Lung (tissue), 12 donors: Measurements from ENCODE around the gene KDM6B. TPM values are rescaled to one million over a fixed set of nuclear protein-coding genes. Genes with fewer than 3 reads are reported as not detected.
A peak's percentile ranks its signal among the peaks of the same experiment; 100 is the strongest.

Source experiments
- ATAC-seq: fragments of 200-7000 bp; cut with Tn5 transposase; one replicate; pipeline ENCODE4 v1.9.1; 2020; ENCODE audit warnings: moderate number of reproducible peaks; ENCODE audit not compliant: insufficient read depth, low FRiP score
- DNase-seq, 3 donors: peaks; one replicate each; pipeline ENCODE4 v3.0.0-alpha.2; 2013 to 2017
- H3K27ac ChIP-seq, 2 donors: one replicate each; pipeline ENCODE4 v1.5.1; 2013; ENCODE audit warnings: mild to moderate bottlenecking in 2 of 2, moderate library complexity in 2 of 2, control low read depth in 1 of 2, inconsistent platforms in 1 of 2, low read depth in 1 of 2, low read length in 1 of 2
- H3K27me3 ChIP-seq, 3 donors: one replicate each; pipeline ENCODE4 v1.5.1; 2013; ENCODE audit warnings: low read length in 2 of 3; ENCODE audit not compliant: control insufficient read depth in 3 of 3, insufficient read depth in 3 of 3
- H3K36me3 ChIP-seq, 4 donors: one replicate each; pipeline ENCODE4 v1.5.1; 2013; ENCODE audit warnings: low read length in 4 of 4, mild to moderate bottlenecking in 1 of 4, moderate library complexity in 1 of 4; ENCODE audit not compliant: control insufficient read depth in 4 of 4, insufficient read depth in 4 of 4
- H3K4me1 ChIP-seq, 5 donors: one replicate each; pipeline ENCODE4 v1.5.1; 2013; ENCODE audit warnings: low read length in 5 of 5, mild to moderate bottlenecking in 2 of 5, moderate library complexity in 1 of 5; ENCODE audit not compliant: control insufficient read depth in 5 of 5, insufficient read depth in 5 of 5
- H3K4me3 ChIP-seq: one replicate; pipeline ENCODE4 v1.5.1; 2013; ENCODE audit warnings: mild to moderate bottlenecking, control low read depth, moderate library complexity
- H3K9ac ChIP-seq, 2 donors: one replicate each; pipeline ENCODE4 v1.5.1; 2013; ENCODE audit warnings: low read length in 2 of 2, control low read depth in 1 of 2; ENCODE audit not compliant: insufficient read depth in 1 of 2
- H3K9me3 ChIP-seq, 4 donors: one replicate each; pipeline ENCODE4 v1.5.1; 2013; ENCODE audit warnings: low read length in 3 of 4, mild to moderate bottlenecking in 1 of 4, moderate library complexity in 1 of 4; ENCODE audit not compliant: control insufficient read depth in 4 of 4, insufficient read depth in 3 of 4
- WGBS, 2 donors: extraction: QIAGEN DNeasy Blood & Tissue Kit; methylation state at CpG; one replicate each; pipeline ENCODE4 v1.1.7; 2013; 5-methylcytosine and 5-hydroxymethylcytosine counted together
- polyA plus RNA-seq, 2 donors: library from polyadenylated mRNA; stranded (reverse); fragments of 200-250 nt; gene quantifications; one replicate each; pipeline ENCODE4 v1.2.1, GENCODE V29; 2013
- total RNA-seq, 2 donors: library from RNA; depleted of rRNA in 1 of 2; stranded (reverse); fragments of >200 nt in 1 of 2; gene quantifications; one replicate each; pipeline ENCODE4 v1.2.1, GENCODE V29; 2014 to 2021
- TF ChIP-seq, protein P1 (sequence below): IDR thresholded peaks from 2 replicates; pipeline ENCODE4 v1.5.1; 2012; ENCODE audit warnings: mild to moderate bottlenecking; ENCODE audit errors: control extremely low read depth, extremely low read depth
- donor health status: control.
- donor health status: control.
- donor health status: Bipolar disorder and iron deficiency.
- donor health status: healthy.
- donor health status: DM: yes; HTN: yes; CAD: no.

KDM6B gene
- total and polyA plus RNA-seq, 4 donors: 21.0 to 52.9 (median 34.5) TPM

DNA sequence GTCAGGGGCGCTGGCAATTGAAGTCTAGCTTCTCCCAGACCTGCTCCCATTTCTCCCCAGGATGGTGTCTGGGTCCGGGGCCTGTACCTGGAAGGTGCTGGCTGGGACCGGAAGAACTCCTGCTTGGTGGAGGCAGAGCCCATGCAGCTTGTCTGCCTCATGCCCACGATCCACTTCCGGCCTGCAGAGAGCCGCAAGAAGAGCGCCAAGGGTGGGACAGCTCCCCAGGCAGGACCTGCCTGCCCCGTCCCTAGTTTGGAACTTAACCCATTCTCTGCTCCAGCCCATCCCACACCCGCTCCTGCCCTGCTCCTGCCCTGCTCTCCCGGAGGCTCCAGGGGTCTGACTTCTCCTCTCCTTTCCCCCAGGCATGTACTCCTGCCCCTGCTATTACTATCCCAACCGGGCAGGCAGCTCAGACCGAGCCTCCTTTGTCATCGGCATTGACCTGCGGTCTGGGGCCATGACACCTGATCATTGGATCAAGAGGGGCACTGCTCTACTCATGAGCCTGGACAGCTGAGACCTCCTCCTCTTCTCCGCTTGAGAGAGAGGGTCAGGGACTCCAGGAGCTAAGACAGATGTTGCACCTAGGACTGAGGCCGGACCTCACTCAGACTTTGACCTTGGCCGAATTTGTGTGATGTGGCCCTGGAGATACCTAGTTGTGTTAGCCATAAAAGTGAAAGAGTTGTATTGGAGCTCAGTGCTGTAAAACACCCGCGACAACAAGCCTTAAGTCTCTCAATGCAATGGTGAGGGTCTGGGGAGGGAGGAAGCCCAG lies 814 bp upstream of the KDM6B start:
- peaks cover 0 to 1% (median 0%) of the 10 kb centered on the region in 3 donors for H3K27me3 ChIP-seq
- WGBS, 2 donors: 49 to 62% methylated on average over 19 of the region's 19 CpGs
- ATAC-seq: no peak
- peaks cover 3 to 32% (median 7%) of the 10 kb centered on the region in 5 donors for H3K4me1 ChIP-seq
- H3K27ac ChIP-seq: peak overlapping the region; percentile 58 to 77
- H3K9ac ChIP-seq: no peak overlapping the region
- H3K9me3 ChIP-seq: no peaks in the 10 kb centered on the region
- DNase-seq: no peak
- no peaks in the 10 kb centered on the region for H3K36me3 ChIP-seq
- TF ChIP-seq, protein P1, sequence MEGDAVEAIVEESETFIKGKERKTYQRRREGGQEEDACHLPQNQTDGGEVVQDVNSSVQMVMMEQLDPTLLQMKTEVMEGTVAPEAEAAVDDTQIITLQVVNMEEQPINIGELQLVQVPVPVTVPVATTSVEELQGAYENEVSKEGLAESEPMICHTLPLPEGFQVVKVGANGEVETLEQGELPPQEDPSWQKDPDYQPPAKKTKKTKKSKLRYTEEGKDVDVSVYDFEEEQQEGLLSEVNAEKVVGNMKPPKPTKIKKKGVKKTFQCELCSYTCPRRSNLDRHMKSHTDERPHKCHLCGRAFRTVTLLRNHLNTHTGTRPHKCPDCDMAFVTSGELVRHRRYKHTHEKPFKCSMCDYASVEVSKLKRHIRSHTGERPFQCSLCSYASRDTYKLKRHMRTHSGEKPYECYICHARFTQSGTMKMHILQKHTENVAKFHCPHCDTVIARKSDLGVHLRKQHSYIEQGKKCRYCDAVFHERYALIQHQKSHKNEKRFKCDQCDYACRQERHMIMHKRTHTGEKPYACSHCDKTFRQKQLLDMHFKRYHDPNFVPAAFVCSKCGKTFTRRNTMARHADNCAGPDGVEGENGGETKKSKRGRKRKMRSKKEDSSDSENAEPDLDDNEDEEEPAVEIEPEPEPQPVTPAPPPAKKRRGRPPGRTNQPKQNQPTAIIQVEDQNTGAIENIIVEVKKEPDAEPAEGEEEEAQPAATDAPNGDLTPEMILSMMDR: no peak
- H3K4me3 ChIP-seq: no peak overlapping the region

DNA sequence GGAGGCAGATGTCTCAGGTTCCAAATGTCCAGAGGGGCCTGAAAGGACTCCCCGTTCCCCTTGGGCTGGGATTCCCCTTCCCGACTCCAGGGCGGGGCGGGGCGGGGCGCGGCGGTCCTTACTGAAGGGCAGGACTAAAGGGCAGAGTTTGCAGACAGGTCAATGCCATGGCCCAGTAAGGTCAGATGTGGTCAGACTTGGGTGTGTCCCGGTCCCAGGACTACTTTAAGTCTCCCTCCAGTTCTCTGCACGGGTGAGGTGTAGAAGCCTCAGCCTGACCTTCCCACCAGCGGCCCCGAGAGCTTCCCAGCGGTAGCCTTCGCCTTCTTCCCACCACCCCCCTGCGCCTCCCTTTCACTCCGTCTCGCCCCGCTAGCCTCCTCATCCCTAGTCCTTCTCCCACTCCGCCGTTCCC lies 532 bp downstream of the KDM6B start:
- Histone ChIP-seq H3K36me3 (no peaks in the 10 kb centered on the region), H3K27me3 (no peaks in the 10 kb centered on the region), H3K9ac (peak overlapping the region; percentile 82 to 84), H3K4me1 (peaks cover 7 to 44% (median 14%) of the 10 kb centered on the region in 5 donors), H3K9me3 (no peaks in the 10 kb centered on the region), H3K4me3 (peak overlapping the region; percentile 54), H3K27ac (peak overlapping the region; percentile 94 to 98)
- DNase-seq (peak in 1 of 3 donors; percentile 63), ATAC-seq (peak; percentile 9)
- TF ChIP-seq, protein P1: no peak
- 1% methylated on average over 20 of the region's 20 CpGs for WGBS, 2 donors

DNA sequence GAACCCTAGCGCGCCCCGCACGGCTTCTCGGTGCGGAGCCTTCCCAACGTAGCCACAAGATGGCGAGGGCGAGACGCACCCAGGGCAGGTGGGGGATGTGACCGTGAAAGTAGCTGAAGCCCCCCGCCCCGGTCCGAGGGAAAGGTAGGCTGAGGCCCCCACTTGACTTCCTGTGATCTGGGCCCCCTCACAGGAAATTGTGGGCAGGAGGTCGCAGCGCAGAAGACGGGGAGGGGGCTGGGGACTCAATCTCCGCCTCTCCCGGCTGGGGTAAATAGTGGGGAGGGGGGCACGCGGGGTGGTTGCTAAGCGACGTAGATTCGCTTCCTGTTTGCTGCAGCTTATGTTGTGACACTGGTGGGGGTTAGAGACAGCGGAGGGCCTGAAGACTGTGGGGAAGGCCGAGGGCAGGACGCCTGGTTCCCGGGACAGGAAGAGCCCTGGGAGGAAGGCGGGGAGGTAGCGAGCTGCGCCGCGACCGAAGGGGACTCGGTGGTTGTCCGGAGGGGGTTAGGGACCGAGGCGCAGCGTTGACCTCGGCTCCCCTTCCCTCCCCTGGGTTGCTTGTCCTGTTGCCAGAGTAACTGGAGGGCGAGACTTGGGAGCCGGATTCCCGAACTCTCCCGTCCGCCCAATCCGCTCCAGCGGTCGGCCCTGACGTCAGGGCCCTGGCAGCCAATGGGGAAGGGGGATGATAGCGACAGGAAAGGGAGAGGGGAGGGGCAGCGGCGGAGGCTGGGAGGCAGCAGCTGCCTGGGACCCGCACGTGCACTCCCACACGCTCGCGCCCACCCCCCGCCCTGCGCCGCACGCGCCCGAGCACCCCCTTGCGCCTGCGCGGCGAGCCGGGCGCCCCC lies 1.2 kb downstream of the KDM6B start:
- Histone ChIP-seq H3K4me1 (peaks cover 7 to 50% (median 18%) of the 10 kb centered on the region in 5 donors), H3K27ac (peak overlapping the region; percentile 96 to 98), H3K27me3 (no peaks in the 10 kb centered on the region), H3K9me3 (no peaks in the 10 kb centered on the region), H3K36me3 (peaks cover 0 to 2% (median 0%) of the 10 kb centered on the region in 4 donors), H3K9ac (peak overlapping the region; percentile 73 to 82), H3K4me3 (peak overlapping the region; percentile 62)
- WGBS, 2 donors: 0 to 1% methylated on average over 59 to 69 of the region's 69 CpGs
- DNase-seq (peak; percentile 100), ATAC-seq (peak; percentile 74)
- TF ChIP-seq, protein P1: peak; percentile 49
